GM18519 (cell line): ENCODE measurements around the gene TMEM108.

Experiments used
- ATAC-seq: cut with Tn5 transposase; IDR thresholded peaks from one replicate; pipeline ENCODE4 v1.9.1; 2021; ENCODE audit warnings: mild to moderate bottlenecking, moderate library complexity; ENCODE audit not compliant: unreplicated experiment, low FRiP score

Gene TMEM108

DNA sequence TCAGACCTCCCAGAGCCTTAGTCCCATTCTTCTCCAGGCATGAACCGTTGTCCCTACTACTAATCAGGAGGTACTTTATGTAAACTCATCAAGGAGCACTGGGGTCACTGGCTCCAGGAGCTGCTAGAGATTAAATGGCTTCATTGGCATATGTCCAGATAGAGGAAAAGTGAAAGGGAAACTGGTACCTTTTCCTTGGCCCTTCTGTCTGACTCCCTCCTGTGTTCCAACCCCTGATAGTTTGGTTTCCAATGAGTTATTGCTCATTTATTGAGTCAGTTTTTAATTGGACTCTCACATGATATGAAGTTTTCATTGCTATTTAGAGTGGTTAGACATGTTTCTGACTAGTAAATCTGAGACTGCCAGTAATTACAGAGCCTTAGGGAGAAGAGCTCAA is 231.2 kb downstream of the TMEM108 start:
- ATAC-seq: no peak

DNA sequence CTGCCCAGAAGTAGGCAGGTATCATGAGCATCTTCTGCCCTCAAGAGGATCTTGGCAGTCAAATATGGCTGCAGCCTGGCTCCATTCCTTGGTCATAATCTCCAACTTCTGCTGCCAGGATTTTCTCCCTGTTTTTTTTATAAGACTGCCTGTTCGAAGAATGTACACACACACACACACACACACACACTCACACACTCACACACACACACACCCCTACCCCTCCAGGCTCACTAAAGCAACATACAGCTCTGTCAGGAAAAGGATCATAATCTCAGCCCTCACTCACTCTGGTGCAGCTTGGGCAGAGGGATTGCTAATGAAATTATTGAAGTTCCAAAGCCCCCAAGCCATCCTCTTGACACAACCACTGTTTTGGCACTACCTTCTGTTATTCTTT is 232.4 kb downstream of the TMEM108 start:
- ATAC-seq: no peak

DNA sequence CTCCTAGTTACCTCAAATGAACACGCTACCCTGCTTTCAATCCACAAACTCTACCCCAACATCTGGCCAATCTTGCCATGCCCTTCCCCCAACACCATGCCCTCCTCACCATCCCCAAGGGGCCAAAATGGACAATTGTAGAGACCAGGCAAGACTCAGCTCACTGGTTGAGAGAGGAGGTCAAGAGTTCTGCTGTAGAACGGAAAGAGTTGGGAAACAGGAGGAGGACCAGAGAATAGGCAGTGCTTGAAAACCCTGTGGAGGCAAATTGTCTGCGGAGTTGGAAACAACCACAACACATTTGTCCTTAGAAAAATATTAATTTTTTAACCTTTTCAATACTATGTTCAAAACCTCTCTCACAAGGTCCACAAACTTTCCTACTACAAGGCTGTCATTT is 232.9 kb downstream of the TMEM108 start:
- ATAC-seq: no peak

DNA sequence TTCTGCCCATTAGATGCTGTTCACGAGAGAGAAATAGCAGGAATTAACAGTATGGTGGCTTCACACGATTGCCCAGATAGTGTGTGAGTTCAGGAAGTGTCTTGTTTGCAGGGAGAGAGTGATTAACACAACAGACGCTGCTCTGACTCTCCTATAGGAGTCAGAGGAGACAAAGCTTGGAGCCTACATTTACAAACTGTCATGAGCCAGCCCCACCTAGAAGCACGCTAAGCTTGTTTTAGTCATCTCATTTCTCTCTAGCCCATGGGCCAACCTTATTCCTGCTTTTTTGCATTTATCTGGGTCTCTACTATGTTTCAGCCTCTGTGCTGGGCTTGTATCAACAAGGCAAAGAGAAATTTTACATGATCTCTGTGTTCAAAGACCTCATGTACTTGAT is 233.3 kb downstream of the TMEM108 start:
- ATAC-seq: no peak

DNA sequence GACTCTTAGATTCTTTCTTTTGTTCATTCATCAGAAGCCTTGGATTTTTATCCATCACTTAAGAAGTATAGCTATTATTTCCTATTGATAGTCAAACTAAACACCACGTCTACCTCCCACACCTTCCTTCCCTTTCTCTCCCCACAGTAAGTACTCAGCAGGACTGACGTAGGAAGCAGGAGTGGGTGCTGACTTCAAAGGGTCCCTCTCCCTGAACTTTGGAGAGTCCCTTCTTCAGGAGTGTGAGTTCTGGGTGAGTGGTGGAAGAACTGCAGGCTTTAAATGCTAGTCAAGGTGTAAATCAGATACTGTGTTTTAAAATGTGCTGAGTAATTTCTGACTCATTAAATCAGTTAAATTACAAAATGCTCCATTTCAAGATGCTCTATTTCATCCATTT is 235.2 kb downstream of the TMEM108 start:
- ATAC-seq: no peak

DNA sequence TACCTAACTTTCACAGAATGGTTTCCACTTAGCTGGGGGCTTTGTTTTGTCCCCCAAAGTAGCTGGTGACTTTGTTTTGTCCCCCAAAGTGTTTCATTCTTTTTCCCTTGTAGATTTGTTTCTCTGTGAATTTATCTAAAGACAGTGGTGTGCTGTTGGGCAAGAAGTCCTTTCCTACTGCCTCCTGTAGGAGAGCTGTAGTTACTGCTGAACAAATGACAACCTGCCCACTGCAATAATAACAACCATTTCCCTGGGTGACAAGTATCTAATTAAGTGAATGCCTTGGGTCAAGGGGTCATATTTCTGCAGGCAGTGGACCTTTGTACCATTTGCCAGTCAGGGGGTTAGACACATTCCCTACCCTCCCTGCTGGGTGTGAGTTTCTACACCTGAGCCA is 236.3 kb downstream of the TMEM108 start:
- no peak for ATAC-seq

DNA sequence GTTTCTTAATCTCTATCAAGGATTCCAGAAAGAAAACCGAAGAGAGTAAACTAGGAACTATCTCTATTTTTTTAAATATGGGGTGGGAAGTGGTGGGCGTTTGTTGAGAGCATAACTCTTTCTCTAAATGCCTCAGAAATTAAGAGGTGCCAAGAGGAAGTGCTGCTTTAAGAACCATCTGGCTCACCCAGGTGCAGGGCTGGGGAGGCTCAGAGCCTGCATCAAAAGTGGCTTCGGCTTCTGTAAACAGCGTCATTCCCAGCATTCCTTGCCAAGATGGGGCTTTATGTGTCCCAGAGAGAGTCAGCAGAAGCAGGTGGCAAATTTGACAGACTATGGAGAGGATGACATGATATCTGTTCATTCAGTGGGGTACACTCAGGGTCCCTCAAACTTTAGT is 238.4 kb downstream of the TMEM108 start:
- no peak for ATAC-seq

DNA sequence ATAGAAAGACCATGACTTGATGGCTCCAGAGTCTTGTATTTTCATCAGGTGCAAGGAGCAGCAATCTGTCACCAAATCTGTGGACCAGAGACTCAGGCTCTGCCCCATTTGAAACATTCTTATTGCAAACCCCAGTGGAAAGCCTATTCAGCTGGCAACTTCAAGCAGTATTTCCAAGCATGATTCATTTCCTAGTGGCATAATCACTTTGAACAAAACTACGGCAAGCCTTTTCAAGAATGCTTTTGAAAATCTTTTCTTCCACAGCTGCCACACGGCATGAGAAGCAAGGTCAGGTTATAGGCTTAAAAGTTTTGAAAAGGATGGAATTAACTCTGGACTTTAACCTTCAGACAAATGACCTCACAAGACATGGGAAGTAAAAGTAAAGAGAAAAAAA is 239.6 kb downstream of the TMEM108 start:
- no peak for ATAC-seq

DNA sequence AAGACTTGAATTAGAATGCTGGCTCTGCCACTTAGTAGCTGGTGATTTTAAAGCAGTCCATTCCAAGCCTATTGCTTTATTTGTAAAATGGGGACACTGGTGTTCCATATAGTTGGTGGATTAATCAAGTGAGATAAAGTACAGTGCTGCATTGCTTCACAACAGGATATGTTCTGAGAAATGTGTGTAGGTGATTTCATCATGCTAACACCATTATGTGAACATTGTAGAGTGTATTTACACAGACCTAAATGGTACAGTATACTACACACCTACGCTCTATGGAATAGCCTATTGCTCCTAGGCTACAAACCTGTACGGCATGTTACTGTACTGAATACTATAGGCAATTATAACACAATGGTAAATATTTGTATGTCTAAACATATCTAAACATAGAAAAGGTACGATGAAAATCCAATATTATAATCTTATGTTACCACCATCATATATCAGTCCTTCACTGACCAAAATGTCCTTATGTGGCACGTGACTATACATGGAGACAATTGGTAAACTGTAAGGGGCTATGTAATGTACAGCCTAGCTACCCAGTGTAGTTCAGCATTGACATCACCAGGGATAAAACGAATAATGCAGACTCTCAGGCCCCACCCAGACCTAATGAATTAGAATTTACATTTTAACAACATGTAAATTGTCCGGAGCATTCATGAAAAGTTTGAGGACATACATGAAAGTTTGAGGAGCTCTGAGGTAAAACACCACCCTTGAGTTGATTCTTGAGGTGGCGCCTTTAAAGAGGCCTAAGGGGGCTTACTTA is 240.3 kb downstream of the TMEM108 start:
- no peak for ATAC-seq

DNA sequence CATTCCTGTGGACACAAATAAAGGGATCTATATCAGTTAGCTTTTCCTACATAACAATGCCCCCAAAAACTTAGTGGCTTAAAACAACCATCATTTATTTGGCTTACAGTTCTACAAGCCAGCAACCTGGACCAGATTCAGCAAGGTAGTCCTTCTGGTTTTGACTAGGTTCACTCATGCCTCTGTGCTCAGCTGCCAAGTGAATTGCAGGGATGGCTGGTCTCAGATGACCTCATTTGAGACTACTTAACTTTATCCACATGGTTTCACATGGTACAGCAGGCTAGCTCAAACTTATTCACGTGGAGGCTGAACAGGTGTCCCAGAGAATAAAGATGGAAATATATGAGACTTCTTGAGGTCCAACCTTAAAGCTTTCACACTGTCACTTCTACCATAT is 242.4 kb downstream of the TMEM108 start:
- no peak for ATAC-seq

DNA sequence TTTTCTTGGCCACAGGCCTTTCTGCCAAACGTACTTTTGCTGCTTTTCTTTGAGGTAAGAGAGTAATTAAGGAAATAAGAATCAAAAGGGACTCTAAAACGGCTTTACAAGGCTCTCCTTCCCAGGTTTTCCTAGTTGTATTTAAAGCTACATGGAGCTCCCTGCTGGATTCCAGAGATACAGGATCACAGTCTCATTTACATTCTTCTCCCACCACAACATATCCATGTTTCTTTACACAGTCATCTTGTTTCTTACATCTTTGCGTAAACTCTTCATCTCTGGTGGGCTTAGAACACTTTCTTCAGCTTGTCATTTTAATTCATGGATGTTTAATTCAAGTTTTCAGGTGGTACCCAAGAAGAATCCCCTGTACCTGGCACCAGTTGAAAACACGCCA is 244.0 kb downstream of the TMEM108 start:
- ATAC-seq: no peak

DNA sequence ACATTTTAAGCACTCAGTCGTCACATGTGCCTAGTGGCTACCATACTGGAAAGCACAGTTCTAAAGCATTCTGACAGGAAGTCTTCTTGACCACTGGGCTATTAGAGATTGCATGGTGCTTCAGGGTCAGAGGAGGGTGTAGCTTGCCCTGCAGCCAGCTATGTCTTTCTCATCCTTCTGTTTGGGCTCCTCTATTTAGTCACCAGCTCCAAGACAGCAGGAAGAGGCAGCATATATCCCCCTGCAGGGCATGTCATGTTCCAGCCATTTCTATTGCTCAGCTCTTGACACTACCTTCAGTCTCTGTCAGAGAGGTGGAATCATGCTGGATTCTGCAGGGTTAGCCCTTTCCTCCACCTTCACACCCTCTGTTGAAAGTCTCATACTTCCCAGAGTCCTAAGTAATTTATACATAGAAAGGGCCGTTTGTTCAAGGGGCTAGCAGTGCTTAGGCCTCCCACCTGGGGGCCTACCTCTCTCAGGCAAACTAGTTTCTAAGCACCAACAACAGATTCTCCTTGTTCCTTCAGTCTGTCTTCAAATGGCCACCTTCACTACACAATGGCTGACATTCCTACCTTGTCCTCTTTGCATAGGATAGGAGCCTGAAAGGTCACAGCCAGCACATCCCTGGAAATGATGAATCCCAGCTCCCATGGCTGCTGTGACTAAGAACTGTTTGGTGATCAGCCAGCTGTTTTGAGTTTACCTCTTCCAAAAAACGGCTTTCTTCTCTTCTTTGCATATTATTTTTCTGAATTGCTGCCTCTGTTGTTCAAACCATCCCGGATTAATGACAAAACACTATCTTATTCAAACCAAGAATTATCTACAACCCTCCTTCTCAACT is 246.0 kb downstream of the TMEM108 start:
- ATAC-seq: no peak

DNA sequence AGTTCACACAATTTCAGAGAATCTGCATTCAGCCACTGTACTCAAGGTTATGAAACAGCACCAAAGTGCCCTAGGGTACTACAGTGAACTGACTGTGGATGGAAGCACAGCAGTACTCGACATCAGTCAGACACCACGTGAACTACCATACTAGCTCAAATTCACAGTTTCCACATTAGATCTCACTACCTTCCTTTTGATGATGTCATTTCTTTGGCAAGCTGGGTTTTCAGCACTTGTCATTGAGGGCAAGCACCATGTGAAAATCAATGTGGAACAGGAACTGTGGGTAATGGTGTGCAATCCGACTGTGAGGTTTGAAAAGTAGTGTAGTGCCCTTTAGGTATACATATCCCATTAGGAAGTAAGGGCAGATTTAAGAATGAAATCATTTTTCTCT is 251.1 kb downstream of the TMEM108 start:
- no peak for ATAC-seq

DNA sequence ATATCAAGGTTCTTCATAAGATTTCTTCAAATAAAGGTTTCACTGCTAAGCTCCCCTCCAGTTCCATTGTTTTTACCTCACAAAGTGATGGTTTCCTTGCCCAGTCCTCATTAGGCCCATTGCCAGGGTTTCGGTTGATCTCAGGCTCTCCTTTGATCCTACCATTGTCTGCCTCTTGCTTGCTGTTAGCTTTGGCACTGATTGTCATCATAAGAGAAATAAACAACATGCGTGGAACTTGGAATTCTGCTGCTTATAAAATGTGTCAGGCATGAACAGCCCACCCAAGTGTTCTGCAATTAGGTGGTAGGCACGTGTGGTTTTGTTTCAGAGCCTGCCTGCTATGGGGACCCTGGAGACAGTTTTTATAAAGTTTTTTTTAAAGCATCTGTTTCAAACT is 254.1 kb downstream of the TMEM108 start:
- ATAC-seq: no peak

DNA sequence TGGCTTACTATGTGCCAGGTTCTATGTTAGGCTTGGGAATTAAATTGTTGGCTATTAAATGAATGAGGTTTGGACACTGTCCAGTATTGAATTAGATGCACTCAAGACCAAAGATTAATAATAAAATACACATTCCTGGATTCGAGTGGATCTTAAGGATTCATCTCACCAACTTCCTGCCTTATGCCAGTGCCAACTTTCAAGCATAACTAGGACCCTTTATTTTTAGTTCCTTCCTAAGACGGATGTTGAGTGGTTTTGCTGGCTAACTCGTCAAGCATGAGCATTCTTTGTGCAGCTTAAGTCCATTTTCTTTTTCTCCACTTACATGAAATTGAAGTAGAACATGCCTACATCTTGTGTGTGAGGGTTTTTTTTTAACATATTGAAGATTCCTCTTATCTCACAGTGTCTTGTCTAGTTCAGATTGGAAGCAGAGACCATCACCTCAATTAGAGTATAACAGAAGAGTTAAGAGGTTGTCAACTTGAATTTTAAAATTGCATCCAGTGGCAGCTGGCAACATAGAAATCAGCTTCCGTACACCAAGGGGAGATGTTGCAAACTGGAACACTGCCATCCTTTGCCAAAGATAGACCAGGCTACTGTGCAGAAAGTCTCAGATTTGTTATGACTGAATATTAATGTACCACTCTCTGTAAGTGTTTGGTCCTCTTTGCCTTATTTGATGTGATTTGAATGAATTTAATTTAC is 255.4 kb downstream of the TMEM108 start:
- ATAC-seq: no peak

DNA sequence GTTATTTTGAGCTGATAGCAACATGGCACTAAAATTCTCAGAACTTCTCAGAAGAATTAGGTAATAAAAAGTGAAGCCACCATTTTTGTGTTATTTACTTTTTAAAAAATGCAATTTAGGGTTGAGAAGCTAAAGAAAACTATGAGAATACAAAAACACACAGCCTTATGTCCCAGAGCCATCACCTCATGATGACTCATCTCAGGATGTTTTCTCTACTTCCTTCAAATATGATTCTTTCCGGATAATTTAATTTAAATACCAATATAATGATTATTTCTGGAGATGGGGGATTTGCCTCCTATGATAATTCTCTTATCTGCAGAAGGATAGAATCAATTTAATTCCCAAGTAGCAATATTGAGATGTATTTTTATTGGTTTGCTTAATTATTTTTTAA is 256.1 kb downstream of the TMEM108 start:
- ATAC-seq: no peak

DNA sequence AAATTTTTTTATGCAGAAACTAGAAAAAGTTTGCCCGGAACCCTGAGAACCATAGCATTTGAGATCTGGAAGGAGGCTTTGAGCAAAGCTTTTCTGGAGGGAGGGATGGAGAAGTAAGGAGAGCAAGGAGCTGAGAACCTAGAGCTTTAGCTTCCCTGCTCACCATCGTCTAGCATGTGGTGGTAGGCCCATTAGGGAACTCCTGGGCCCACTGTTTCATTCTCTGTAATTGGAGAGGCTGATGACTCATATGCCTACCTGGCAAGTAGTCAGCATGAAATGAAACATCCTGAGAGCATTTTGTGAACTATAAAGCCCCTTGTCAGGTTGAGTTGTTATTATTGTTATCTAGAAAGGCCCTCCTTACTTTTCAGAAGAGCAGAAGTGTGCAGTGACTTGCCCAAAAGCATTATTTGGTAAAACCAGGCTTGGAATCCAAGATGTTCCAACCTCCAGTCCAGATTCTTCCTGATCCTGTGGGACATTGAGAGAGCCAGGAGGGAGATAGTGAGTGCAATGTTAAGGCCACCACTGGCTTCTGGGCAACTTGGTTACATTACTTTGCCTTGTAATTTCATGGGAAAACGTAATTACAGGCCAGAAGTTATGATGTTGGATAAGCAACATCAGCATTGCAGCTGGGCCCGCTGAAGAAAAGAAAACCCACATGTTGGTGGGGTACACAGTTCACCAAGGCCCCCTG is 257.2 kb downstream of the TMEM108 start:
- peak; percentile 93 for ATAC-seq

DNA sequence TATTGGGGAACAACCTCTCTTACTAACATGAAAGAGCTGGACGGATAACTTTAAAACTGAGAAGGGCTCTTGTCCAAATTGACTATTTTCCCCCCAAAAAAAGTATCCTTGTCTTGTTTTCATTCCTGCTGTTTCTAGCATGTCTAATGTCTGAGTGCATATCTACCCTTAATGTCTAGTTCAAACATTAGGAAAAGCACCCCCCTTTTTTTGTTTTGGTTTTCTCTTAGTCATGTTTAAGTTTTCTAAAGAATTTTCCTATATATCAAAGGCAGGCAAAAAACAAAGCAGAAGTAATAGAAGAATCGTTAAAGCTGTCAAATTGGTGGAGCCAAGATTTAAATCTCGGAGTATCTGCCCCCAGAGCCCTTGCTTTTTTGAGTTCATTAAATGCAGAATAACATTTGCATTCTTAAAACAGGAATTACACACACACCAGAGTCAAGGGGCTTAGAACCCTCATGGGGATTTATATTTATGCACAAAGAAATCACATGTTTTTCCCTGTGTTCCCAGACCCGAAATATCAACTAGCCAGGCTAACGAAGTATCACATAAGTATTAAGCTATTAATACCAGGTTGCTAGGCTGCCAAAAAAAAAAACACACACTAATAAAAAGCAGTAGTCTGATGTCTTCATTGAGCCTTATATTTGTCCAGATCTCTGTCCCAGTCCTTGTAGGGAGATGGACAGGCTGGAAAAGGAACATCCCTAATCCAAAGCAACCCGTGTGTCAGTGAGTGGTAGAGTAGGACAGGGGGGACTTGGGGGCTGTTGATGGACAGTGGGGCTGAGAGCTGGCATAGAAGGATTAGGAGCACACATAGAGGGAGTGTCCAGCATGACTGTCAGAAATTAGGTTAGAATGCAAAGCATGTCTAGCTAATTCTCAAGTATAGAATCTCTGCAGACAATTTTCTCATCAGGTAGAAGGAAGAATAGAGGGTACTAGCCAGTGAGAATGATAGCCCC is 258.0 kb downstream of the TMEM108 start:
- ATAC-seq: no peak

DNA sequence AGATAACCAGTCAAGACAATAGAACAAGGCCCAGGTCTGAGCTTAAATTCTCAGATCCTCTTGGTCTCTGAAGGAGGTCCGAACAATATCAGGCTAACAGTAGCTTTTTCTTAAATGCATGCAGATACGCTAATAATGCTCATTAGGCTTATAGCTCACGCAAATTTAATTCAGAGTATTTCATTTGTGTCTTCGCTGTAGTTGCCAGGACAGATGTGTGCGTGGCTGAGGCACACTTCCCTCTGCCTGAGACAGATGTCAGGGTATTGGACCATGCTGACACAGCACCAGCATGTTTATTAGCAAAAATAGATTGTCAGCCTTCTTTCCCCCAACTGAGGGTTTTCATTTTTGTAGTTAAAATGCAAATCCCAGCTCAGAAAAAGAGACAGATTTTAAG is 258.8 kb downstream of the TMEM108 start:
- ATAC-seq: no peak

DNA sequence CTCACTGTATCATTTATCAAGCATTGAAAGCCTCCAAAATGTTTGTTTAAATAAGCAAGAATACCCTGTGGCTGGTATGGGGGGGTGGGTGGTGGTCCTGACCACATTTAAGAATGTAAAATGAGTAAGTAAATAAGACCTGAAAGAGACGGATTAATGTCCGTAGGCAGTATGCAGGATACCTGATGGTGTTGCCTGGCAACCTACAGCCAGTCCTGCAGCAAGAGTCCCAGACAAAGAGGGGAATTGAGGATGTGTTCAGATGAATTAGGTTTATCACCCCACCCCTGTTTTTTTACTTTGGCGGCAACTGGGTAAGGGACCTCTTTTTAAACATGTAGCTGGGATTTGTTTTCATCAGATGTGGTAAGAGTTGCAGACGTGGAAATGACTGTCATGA is 261.9 kb downstream of the TMEM108 start:
- no peak for ATAC-seq
